IgD-negative memory B cell (primary cell): Measurements from ENCODE around the gene RYR3. TPM values are rescaled to one million over a fixed set of nuclear protein-coding genes. Genes with fewer than 3 reads are reported as not detected.

Experiments used
- H3K27ac Mint-ChIP-seq, 3 donors: one replicate each; pipeline ENCODE4 v1.8.0; 2020 to 2022; ENCODE audit warnings: mild to moderate bottlenecking in 3 of 3, mixed read lengths in 3 of 3, moderate library complexity in 1 of 3
- H3K27me3 Mint-ChIP-seq: one replicate; pipeline ENCODE4 v1.8.0; 2021; ENCODE audit warnings: mixed read lengths
- H3K36me3 Mint-ChIP-seq: one replicate; pipeline ENCODE4 v1.8.0; 2020; ENCODE audit warnings: mild to moderate bottlenecking, mixed read lengths
- H3K4me1 Mint-ChIP-seq, 3 donors: one replicate each; pipeline ENCODE4 v1.8.0; 2020 to 2022; ENCODE audit warnings: mixed read lengths in 3 of 3, mild to moderate bottlenecking in 1 of 3
- H3K4me3 Mint-ChIP-seq, 4 donors: one replicate each; pipeline ENCODE4 v1.8.0; 2020 to 2022; ENCODE audit warnings: mild to moderate bottlenecking in 4 of 4, mixed read lengths in 4 of 4, moderate library complexity in 3 of 4
- H3K9me3 Mint-ChIP-seq, 3 donors: one replicate each; pipeline ENCODE4 v1.8.0; 2020 to 2021; ENCODE audit warnings: mixed read lengths in 3 of 3, mild to moderate bottlenecking in 1 of 3
- polyA plus RNA-seq: library from polyadenylated mRNA; unstranded; fragments of 300-500 nt; fragmentation: Illumina TruSeq; gene quantifications from one replicate; pipeline ENCODE4 v1.2.3, GENCODE V29; 2021

RYR3 gene
- polyA plus RNA-seq, 1 donor from 2014 or later: 0.08 TPM

- H3K9me3 Mint-ChIP-seq: peaks cover 0 to 6% (median 0%) of the 10 kb centered on the region in 3 donors
- no peaks in the 10 kb centered on the region for H3K4me1 Mint-ChIP-seq
- no peaks in the 10 kb centered on the region for H3K27me3 Mint-ChIP-seq
- H3K27ac Mint-ChIP-seq: no peak overlapping the region
- no peaks in the 10 kb centered on the region for H3K36me3 Mint-ChIP-seq
- no peak overlapping the region for H3K4me3 Mint-ChIP-seq
Measured at GRCh38 chr15:33654860-33655259, 344.1 kb downstream of the RYR3 start.

GRCh38 chr15:33655488-33655887 is 344.7 kb downstream of the RYR3 start:
- Mint-ChIP-seq H3K4me3 (no peak overlapping the region), H3K27me3 (no peaks in the 10 kb centered on the region), H3K27ac (no peak overlapping the region), H3K9me3 (peaks cover 0 to 6% (median 0%) of the 10 kb centered on the region in 3 donors), H3K36me3 (no peaks in the 10 kb centered on the region), H3K4me1 (no peaks in the 10 kb centered on the region)

GRCh38 chr15:33656168-33656567 is 345.4 kb downstream of the RYR3 start:
- Mint-ChIP-seq H3K27ac (no peak overlapping the region), H3K4me1 (no peaks in the 10 kb centered on the region), H3K4me3 (no peak overlapping the region), H3K27me3 (no peaks in the 10 kb centered on the region), H3K36me3 (no peaks in the 10 kb centered on the region), H3K9me3 (peaks cover 0 to 6% (median 0%) of the 10 kb centered on the region in 3 donors)

GRCh38 chr15:33660151-33660550 is 349.4 kb downstream of the RYR3 start:
- H3K9me3 Mint-ChIP-seq: peaks cover 0 to 6% (median 0%) of the 10 kb centered on the region in 3 donors
- no peaks in the 10 kb centered on the region for H3K4me1 Mint-ChIP-seq
- H3K27me3 Mint-ChIP-seq: peaks cover 5% of the 10 kb centered on the region
- H3K4me3 Mint-ChIP-seq: no peak overlapping the region
- H3K36me3 Mint-ChIP-seq: no peaks in the 10 kb centered on the region
- H3K27ac Mint-ChIP-seq: no peak overlapping the region

GRCh38 chr15:33662014-33662413 is 351.2 kb downstream of the RYR3 start:
- Mint-ChIP-seq H3K9me3 (peaks cover 0 to 4% (median 0%) of the 10 kb centered on the region in 3 donors), H3K27me3 (peaks cover 9% of the 10 kb centered on the region), H3K36me3 (no peaks in the 10 kb centered on the region), H3K27ac (no peak overlapping the region), H3K4me3 (no peak overlapping the region), H3K4me1 (no peaks in the 10 kb centered on the region)

GRCh38 chr15:33664947-33665346 is 354.2 kb downstream of the RYR3 start:
- H3K9me3 Mint-ChIP-seq: no peaks in the 10 kb centered on the region
- H3K4me1 Mint-ChIP-seq: no peaks in the 10 kb centered on the region

GRCh38 chr15:33670567-33670966 is 359.8 kb downstream of the RYR3 start:
- Mint-ChIP-seq H3K27ac (no peak overlapping the region), H3K27me3 (peaks cover 6% of the 10 kb centered on the region), H3K9me3 (no peaks in the 10 kb centered on the region), H3K4me1 (peaks cover 0 to 1% (median 0%) of the 10 kb centered on the region in 3 donors), H3K4me3 (no peak overlapping the region), H3K36me3 (no peaks in the 10 kb centered on the region)

More at GRCh38 chr15:33664947-33665346, 354.2 kb downstream of the RYR3 start:
- H3K27me3 Mint-ChIP-seq: peaks cover 9% of the 10 kb centered on the region
- no peaks in the 10 kb centered on the region for H3K36me3 Mint-ChIP-seq
- no peak overlapping the region for H3K4me3 Mint-ChIP-seq
- no peak overlapping the region for H3K27ac Mint-ChIP-seq

GRCh38 chr15:33671456-33671855 is 360.7 kb downstream of the RYR3 start:
- Mint-ChIP-seq H3K36me3 (no peaks in the 10 kb centered on the region), H3K27ac (no peak overlapping the region), H3K4me3 (no peak overlapping the region), H3K4me1 (peaks cover 0 to 1% (median 0%) of the 10 kb centered on the region in 3 donors), H3K27me3 (peaks cover 4% of the 10 kb centered on the region), H3K9me3 (no peaks in the 10 kb centered on the region)

GRCh38 chr15:33675246-33675645 is 364.5 kb downstream of the RYR3 start:
- H3K27me3 Mint-ChIP-seq: peaks cover 11% of the 10 kb centered on the region
- no peak overlapping the region for H3K4me3 Mint-ChIP-seq
- no peaks in the 10 kb centered on the region for H3K36me3 Mint-ChIP-seq
- no peaks in the 10 kb centered on the region for H3K9me3 Mint-ChIP-seq
- peaks cover 0 to 1% (median 0%) of the 10 kb centered on the region in 3 donors for H3K4me1 Mint-ChIP-seq
- H3K27ac Mint-ChIP-seq: no peak overlapping the region

- H3K36me3 Mint-ChIP-seq: no peaks in the 10 kb centered on the region
- no peaks in the 10 kb centered on the region for H3K4me1 Mint-ChIP-seq
- H3K9me3 Mint-ChIP-seq: no peaks in the 10 kb centered on the region
- H3K27ac Mint-ChIP-seq: no peak overlapping the region
- no peak overlapping the region for H3K4me3 Mint-ChIP-seq
- H3K27me3 Mint-ChIP-seq: peaks cover 16% of the 10 kb centered on the region
Measured at GRCh38 chr15:33677238-33677830, 366.6 kb downstream of the RYR3 start.

GRCh38 chr15:33678176-33678575 is 367.4 kb downstream of the RYR3 start:
- Mint-ChIP-seq H3K4me3 (no peak overlapping the region), H3K4me1 (no peaks in the 10 kb centered on the region), H3K27ac (no peak overlapping the region), H3K27me3 (peaks cover 18% of the 10 kb centered on the region), H3K36me3 (no peaks in the 10 kb centered on the region), H3K9me3 (no peaks in the 10 kb centered on the region)

- H3K4me3 Mint-ChIP-seq: no peak overlapping the region
- no peaks in the 10 kb centered on the region for H3K9me3 Mint-ChIP-seq
- H3K4me1 Mint-ChIP-seq: no peaks in the 10 kb centered on the region
- peaks cover 19% of the 10 kb centered on the region for H3K27me3 Mint-ChIP-seq
- no peak overlapping the region for H3K27ac Mint-ChIP-seq
- H3K36me3 Mint-ChIP-seq: no peaks in the 10 kb centered on the region
Measured at GRCh38 chr15:33678602-33679001, 367.8 kb downstream of the RYR3 start.

GRCh38 chr15:33679061-33679460 is 368.3 kb downstream of the RYR3 start:
- Mint-ChIP-seq H3K27ac (no peak overlapping the region), H3K27me3 (peaks cover 17% of the 10 kb centered on the region), H3K4me3 (no peak overlapping the region), H3K4me1 (no peaks in the 10 kb centered on the region), H3K36me3 (no peaks in the 10 kb centered on the region), H3K9me3 (no peaks in the 10 kb centered on the region)

GRCh38 chr15:33680336-33680735 is 369.6 kb downstream of the RYR3 start:
- peaks cover 17% of the 10 kb centered on the region for H3K27me3 Mint-ChIP-seq
- H3K36me3 Mint-ChIP-seq: no peaks in the 10 kb centered on the region
- H3K4me1 Mint-ChIP-seq: no peaks in the 10 kb centered on the region
- no peak overlapping the region for H3K4me3 Mint-ChIP-seq
- H3K9me3 Mint-ChIP-seq: peaks cover 0 to 1% (median 0%) of the 10 kb centered on the region in 3 donors
- H3K27ac Mint-ChIP-seq: no peak overlapping the region

- Mint-ChIP-seq H3K36me3 (no peaks in the 10 kb centered on the region), H3K4me1 (no peaks in the 10 kb centered on the region), H3K27ac (no peak overlapping the region), H3K4me3 (no peak overlapping the region), H3K9me3 (no peaks in the 10 kb centered on the region), H3K27me3 (peaks cover 5% of the 10 kb centered on the region)
Measured at GRCh38 chr15:33693166-33693800, 382.5 kb downstream of the RYR3 start.

- Mint-ChIP-seq H3K36me3 (peaks cover 3% of the 10 kb centered on the region), H3K4me3 (no peak overlapping the region), H3K4me1 (peaks cover 0 to 2% (median 2%) of the 10 kb centered on the region in 3 donors), H3K9me3 (no peaks in the 10 kb centered on the region), H3K27me3 (peaks cover 5% of the 10 kb centered on the region), H3K27ac (no peak overlapping the region)
Measured at GRCh38 chr15:33698126-33698525, 387.4 kb downstream of the RYR3 start.
